Heart left ventricle (tissue), 13 donors: ENCODE data around the gene SLC2A9.

Source experiments
- POLR2A ChIP-seq, 2 donors: fragments of 450-650 bp; IDR thresholded peaks; one replicate each; pipeline ENCODE4 v1.6.1; 2017; ENCODE audit warnings: antibody characterized with exemption in 2 of 2, mild to moderate bottlenecking in 2 of 2, moderate library complexity in 2 of 2
- TF ChIP-seq, protein P1 (sequence below), 12 donors: fragments of 200-600 bp; sonication (generic) in 4 of 12; IDR thresholded peaks; one replicate each; pipeline versions ENCODE4 v1.5.0 to v1.8.0; 2018 to 2022; ENCODE audit warnings: antibody characterized with exemption in 12 of 12, mild to moderate bottlenecking in 5 of 12
- donor health status: ischemic (EF 13 %, LVEDD 7.1; RV severe dilation, severe dysfunction).
- donor health status: DM: no; HTN: yes; CAD: no.
- donor health status: DM: no; HTN: no; CAD: no.
- donor health status: ischemic (EF 25% LVEDD 6.9; RV normal size, moderate dysfunction).
- donor health status: ischemic (EF 25% LVEDD 5.7; RV mildly dilated, moderate dysfunction).
- donor health status: ischemic (EF 35%, LVEDD 5.7; RV mildly dilated, moderate dysfunction).
- donor health status: nonischemic (EF 11% LVEDD 7.7; RV severe dilation, severe dysfunction).
- donor health status: DM: yes; HTN: yes; CAD: no.
- donor health status: PGD.
- donor health status: ischemic (EF 29% LVEDD 5.4; RV normal size, mild dysfunction).
- donor health status: nonischemic (EF 23%, LVEDD 6.1; RV moderate dilation, normal function).

DNA sequence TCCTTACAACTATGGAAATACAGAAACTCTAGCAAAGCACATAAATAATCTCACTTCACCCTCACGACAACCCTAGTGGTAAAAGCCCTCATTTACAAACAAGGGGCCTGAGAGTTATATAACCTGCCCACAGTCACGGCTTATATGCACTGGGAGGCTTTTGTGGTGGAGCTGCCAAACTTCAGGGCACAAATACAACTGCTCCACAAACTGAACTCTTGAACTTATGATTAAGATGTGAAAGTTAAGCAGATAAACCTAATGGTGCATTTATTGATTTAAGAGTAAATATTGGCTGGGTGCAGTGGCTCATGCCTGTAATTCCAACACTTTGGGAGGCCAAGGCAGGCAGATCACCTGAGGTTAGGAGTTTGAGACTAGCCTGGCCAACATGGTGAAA, 19.0 kb downstream of the SLC2A9 start:
- TF ChIP-seq, protein P1, sequence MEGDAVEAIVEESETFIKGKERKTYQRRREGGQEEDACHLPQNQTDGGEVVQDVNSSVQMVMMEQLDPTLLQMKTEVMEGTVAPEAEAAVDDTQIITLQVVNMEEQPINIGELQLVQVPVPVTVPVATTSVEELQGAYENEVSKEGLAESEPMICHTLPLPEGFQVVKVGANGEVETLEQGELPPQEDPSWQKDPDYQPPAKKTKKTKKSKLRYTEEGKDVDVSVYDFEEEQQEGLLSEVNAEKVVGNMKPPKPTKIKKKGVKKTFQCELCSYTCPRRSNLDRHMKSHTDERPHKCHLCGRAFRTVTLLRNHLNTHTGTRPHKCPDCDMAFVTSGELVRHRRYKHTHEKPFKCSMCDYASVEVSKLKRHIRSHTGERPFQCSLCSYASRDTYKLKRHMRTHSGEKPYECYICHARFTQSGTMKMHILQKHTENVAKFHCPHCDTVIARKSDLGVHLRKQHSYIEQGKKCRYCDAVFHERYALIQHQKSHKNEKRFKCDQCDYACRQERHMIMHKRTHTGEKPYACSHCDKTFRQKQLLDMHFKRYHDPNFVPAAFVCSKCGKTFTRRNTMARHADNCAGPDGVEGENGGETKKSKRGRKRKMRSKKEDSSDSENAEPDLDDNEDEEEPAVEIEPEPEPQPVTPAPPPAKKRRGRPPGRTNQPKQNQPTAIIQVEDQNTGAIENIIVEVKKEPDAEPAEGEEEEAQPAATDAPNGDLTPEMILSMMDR (IDR thresholded peaks at IDR 0.05) = no peak
- TF ChIP-seq POLR2A (IDR thresholded peaks at IDR 0.05) = no peak
